Ureter (tissue), 1 donor: Measurements from ENCODE around the gene HDAC9. TPM values are rescaled to one million over a fixed set of nuclear protein-coding genes. Genes with fewer than 3 reads are reported as not detected.

ENCODE experiments used
- DNase-seq: peaks from one replicate; pipeline ENCODE4 v3.0.0-alpha.2; 2020; ENCODE audit warnings: low spot score
- total RNA-seq: library from RNA; stranded (reverse); gene quantifications from one replicate; pipeline ENCODE4 v1.2.4, GENCODE V29; 2023
- donor health status: DM: yes; HTN: yes; CAD: no.

Gene HDAC9
- total RNA-seq, 1 donor from 2014 or later, result 20.0 TPM

DNA sequence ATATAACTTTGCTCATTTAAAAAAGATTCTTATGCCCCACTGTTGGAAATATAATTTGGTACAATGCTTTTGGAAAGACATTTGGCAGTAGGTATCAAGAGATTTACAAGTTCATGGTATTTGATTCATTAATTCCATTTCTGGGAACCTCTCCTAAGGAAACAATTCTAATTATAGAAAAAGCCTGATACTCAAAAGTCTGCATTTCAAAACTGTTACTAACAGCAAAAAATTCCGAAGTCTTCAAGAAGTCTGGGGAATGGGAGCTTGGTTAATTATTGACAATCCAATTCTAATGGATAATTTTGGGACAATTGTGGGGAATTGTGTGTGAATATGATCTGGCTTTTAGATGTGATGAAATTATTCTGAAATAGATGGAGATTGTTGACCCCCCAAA is 59.6 kb downstream of the HDAC9 start:
- no peak for DNase-seq

DNA sequence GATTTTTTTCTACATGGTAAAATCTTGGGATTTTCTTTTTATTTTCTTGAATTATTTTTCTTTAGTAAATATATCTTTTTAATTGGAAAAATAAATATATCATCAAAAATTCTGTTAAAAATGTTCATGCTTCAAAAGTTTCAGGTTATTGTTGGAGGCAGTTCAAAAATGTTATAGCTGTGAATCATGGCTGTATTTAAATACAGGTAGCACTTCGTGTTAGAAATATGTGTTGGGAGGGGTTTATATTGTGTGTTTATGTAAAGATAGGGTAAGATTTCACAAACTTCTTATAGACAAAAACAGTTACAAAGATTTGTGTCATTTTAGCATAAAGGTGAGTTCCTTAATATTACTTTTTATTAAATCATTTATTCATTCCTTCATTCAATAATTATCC is 60.4 kb downstream of the HDAC9 start:
- DNase-seq, result no peak

GRCh38 chr7:18558503-18558902 is 63.0 kb downstream of the HDAC9 start:
- no peak for DNase-seq

GRCh38 chr7:18558910-18559309 is 63.4 kb downstream of the HDAC9 start:
- DNase-seq, result no peak

GRCh38 chr7:18559756-18560155 is 64.2 kb downstream of the HDAC9 start:
- DNase-seq, result no peak

DNA sequence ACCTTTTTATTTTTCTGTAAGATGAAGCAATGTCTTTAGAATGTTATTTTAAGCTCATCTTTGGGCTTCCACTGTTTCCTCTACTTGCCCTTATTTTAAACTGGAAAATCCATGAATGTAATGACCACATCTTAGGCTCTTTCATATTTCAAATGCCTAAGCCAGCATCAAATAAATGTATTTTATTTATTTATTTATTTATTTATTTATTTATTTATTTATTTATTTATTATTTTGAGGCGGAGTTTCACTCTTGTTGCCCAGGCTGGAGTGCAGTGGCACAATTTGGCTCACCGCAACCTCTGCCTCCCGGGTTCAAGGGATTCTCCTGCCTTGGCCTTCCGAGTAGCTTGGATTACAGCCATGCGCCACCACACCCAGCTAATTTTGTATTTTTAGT is 69.2 kb downstream of the HDAC9 start:
- DNase-seq, result no peak

- DNase-seq, result no peak
Measured at GRCh38 chr7:18565337-18565736, 69.8 kb downstream of the HDAC9 start.

GRCh38 chr7:18566205-18566604 is 70.7 kb downstream of the HDAC9 start:
- no peak for DNase-seq

DNA sequence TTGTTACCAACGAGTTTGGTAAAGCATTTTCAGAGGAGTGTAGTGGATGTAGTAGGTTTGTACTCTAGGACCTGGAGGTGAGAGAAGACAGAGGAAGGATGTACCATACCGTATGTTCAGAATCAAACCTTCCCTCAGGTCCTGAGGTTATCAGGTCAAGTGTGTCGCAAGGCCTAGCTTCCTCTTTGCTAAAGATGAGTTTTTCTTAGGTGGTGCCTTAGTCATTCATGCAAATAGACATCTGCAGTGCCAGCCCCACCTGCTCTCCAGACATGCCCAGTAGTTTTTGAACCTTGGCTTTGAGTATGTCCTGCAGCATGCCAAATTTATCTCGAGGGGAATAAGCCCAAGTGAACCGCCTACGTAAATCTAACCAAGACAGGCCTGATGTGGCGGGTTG is 71.3 kb downstream of the HDAC9 start:
- no peak for DNase-seq

- no peak for DNase-seq
Measured at GRCh38 chr7:18570441-18570840, 74.9 kb downstream of the HDAC9 start.

- DNase-seq, result no peak
Measured at GRCh38 chr7:18570890-18571478, 75.4 kb downstream of the HDAC9 start.

DNA sequence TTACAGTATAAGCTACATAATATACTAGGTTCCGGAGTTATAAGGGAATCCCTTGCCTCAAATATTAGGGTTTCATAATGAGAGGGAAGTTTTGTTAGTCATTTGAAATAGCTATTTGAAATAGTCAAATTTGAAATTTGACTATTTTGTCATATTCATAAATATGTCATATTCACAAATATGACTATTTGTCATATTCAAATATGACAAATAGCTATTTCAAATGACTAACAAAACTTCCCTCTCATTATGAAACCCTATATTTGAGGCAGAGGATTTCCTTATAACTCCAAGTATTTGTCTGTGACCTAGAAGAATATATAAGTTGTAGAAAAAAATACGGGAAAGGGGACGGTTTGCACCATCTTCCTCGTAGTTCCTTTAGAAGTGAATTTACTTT is 76.6 kb downstream of the HDAC9 start:
- no peak for DNase-seq

GRCh38 chr7:18572885-18573284 is 77.3 kb downstream of the HDAC9 start:
- DNase-seq, result no peak

GRCh38 chr7:18573410-18574234 is 78.1 kb downstream of the HDAC9 start:
- DNase-seq, result no peak

- no peak for DNase-seq
Measured at GRCh38 chr7:18574235-18574540, 78.6 kb downstream of the HDAC9 start.

- no peak for DNase-seq
Measured at GRCh38 chr7:18574676-18575075, 79.1 kb downstream of the HDAC9 start.

- no peak for DNase-seq
Measured at GRCh38 chr7:18575622-18576572, 80.3 kb downstream of the HDAC9 start.

DNA sequence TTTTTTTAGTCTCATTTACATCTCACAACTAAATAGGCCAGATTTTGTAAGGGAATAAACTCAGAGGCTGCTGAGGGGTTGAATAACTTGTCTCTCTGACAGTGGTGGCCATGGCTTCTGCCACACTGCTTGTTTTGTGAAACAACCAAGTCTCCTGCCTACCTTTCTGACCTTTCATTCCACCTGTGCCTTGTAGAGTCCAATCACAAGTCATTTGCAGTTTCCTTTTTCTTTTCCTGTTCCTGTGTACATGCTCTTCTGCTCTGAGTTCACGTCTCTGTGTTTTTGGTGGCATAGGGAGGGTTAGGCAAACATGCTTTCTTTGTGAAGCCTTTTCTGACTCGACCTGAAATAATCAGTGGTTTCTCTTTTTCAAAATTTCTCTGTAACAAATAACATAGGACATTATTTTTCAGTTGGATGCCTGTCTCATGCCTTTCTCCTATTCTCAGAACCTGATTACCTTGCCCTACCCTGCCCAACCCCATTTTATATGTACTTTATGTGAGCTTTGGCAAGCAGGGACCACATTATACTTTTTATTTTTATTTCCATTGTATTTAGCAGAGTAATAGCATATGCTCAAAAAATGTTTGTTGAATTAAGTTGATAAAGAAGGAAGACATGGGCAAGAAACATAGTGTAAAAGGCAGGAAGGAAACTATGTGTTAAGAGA is 81.7 kb downstream of the HDAC9 start:
- no peak for DNase-seq

GRCh38 chr7:18579698-18580097 is 84.1 kb downstream of the HDAC9 start:
- no peak for DNase-seq

- no peak for DNase-seq
Measured at GRCh38 chr7:18580950-18581349, 85.4 kb downstream of the HDAC9 start.

DNA sequence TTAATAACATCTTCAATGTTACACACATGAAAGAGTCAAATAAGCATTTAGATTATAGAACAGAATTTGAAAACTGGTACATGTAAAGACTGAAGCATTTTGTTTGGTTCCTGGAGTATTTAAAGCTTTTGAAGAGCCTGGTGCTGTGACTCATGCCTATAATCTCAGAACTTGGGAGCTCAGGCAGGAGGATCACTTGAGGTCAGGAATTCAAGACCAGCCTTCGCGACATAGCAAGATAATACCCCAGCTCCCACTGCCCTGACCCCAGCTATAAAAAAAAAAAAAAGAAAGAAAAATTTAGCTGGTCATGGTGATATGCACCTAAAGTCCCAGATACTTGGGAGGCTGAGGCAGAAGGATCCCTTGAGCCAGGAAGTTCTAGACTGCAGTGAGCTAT is 87.8 kb downstream of the HDAC9 start:
- DNase-seq, result no peak

DNA sequence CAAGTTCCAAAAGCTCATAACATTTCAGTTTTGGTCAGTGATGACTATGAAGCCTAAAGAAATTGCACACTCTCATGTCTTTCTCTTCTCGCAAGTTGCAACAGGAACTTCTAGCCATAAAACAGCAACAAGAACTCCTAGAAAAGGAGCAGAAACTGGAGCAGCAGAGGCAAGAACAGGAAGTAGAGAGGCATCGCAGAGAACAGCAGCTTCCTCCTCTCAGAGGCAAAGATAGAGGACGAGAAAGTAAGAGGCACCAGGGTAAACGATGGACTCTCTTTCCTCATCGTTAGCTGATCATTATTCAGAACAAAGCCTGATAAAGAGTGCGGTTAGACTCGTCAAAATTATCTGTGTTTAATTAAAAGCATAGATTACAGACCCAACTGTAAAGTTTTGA is 94.7 kb downstream of the HDAC9 start:
- no peak for DNase-seq
